HepG2 (cell line): ENCODE measurements around the gene MEGF11. TPM values are rescaled to one million over a fixed set of nuclear protein-coding genes. Genes with fewer than 3 reads are reported as not detected.

Source experiments
- ATAC-seq: fragments of 200-7000 bp; cut with Tn5 transposase; 3 replicates; pipeline ENCODE4 v1.9.1; 2020; ENCODE audit warnings: mild to moderate bottlenecking, moderate library complexity
- BruUV-seq: library from RNA; stranded (reverse); fragments of 400-500 nt; replicated peaks from 2 replicates; lab custom pipeline; 2021; lab: Mats Ljungman, UMichigan
- CTCF ChIA-PET: fragments of 300-600 bp; formaldehyde crosslinking; extraction: SDS; loops from one replicate; lab custom pipeline; 2021; ENCODE audit warnings: low total read pairs, inconsistent platforms, low intra/inter-chr PET ratio; lab: Yijun Ruan, JAX
- POLR2A ChIA-PET: fragments of 350-600 bp; sonication (Branson Sonifier 250); formaldehyde crosslinking; loops from one replicate; lab custom pipeline; 2020; ENCODE audit warnings: antibody characterized with exemption, inconsistent platforms; lab: Yijun Ruan, JAX
- DNase-seq: peaks from one replicate; pipeline ENCODE4 v3.0.0-alpha.2; 2015; ENCODE audit warnings: low spot score
- FAIRE-seq: peaks from 3 replicates; lab custom pipeline; 2011; peaks lifted over from hg19 to GRCh38; lab: Jason Lieb, UNC
- H2AFZ ChIP-seq: one replicate; pipeline ENCODE4 v1.6.1; 2011; ENCODE audit warnings: low read length, inconsistent platforms
- H3K27ac ChIP-seq: fragments of 300-600 bp; 3 replicates; pipeline ENCODE4 v1.8.0; 2011; ENCODE audit warnings: mixed run types, mild to moderate bottlenecking, mixed read lengths, low read length, inconsistent platforms; ENCODE audit not compliant: insufficient read depth; ENCODE audit errors: extremely low read length
- H3K27me3 ChIP-seq, 2 experiments: fragments of 200-600 bp in 1 of 2; 2 replicates in 1 of 2; 3 replicates in 1 of 2; pipeline versions ENCODE4 v1.6.0 to v1.8.0; 2011; ENCODE audit warnings: low read length in 2 of 2, mild to moderate bottlenecking in 2 of 2, moderate library complexity in 2 of 2, inconsistent platforms in 1 of 2; ENCODE audit not compliant: insufficient read depth in 2 of 2, control insufficient read depth in 1 of 2
- H3K36me3 ChIP-seq, 2 experiments: fragments of 200-600 bp in 1 of 2; replicated peaks in 1 of 2; 2 replicates in 1 of 2; 3 replicates in 1 of 2; pipeline versions ENCODE4 v1.5.1 to v1.8.0; 2011; ENCODE audit warnings: low read length in 2 of 2, inconsistent platforms in 1 of 2; ENCODE audit not compliant: insufficient read depth in 2 of 2, control insufficient read depth in 1 of 2
- H3K4me1 ChIP-seq: 2 replicates; pipeline ENCODE4 v1.5.1; 2012; ENCODE audit warnings: low read length, inconsistent platforms; ENCODE audit not compliant: insufficient read depth
- H3K4me2 ChIP-seq: 2 replicates; pipeline ENCODE4 v1.6.0; 2011; ENCODE audit warnings: low read depth, low read length, inconsistent platforms
- H3K4me3 ChIP-seq, 3 experiments: fragments of 200-600 bp in 1 of 3; sonication (generic), shearing (Covaris generic) in 1 of 3; replicated peaks in 1 of 3; 2 replicates each; pipeline ENCODE4 v1.5.1; 2011 to 2016; ENCODE audit warnings: low read length in 3 of 3, inconsistent platforms in 2 of 3, low read depth in 2 of 3, mild to moderate bottlenecking in 2 of 3, control low read depth in 1 of 3, mixed read lengths in 1 of 3; ENCODE audit not compliant: insufficient read depth in 1 of 3
- H3K79me2 ChIP-seq: one replicate; pipeline ENCODE4 v1.6.1; 2011; ENCODE audit warnings: low read length, inconsistent platforms; ENCODE audit not compliant: insufficient read depth
- H3K9ac ChIP-seq: 2 replicates; pipeline ENCODE4 v1.6.0; 2011; ENCODE audit warnings: mild to moderate bottlenecking, low read depth, low read length, inconsistent platforms; ENCODE audit not compliant: insufficient read depth
- H3K9me3 ChIP-seq: 2 replicates; pipeline ENCODE4 v1.5.1; 2012; ENCODE audit warnings: mild to moderate bottlenecking, low read length
- H4K20me1 ChIP-seq: 2 replicates; pipeline ENCODE4 v1.6.0; 2011; ENCODE audit warnings: inconsistent platforms, mild to moderate bottlenecking, low read length, moderate library complexity; ENCODE audit not compliant: insufficient read depth
- BATF2 ChIP-seq: sonication (generic); formaldehyde crosslinking; IDR thresholded peaks from 2 replicates; pipeline ENCODE4 v1.8.0; 2022; ENCODE audit warnings: mild to moderate bottlenecking, missing genetic modification reagents, moderate library complexity
- GATAD2A ChIP-seq: IDR thresholded peaks from 2 replicates; pipeline ENCODE4 v1.6.1; 2016
- MAF1 ChIP-seq: sonication (generic); formaldehyde crosslinking; IDR thresholded peaks from 2 replicates; pipeline ENCODE4 v1.5.0; 2020; ENCODE audit warnings: missing genetic modification reagents, borderline replicate concordance
- MAFG ChIP-seq: sonication (generic); formaldehyde crosslinking; IDR thresholded peaks from 2 replicates; pipeline ENCODE4 v1.5.1; 2020; ENCODE audit warnings: mild to moderate bottlenecking, missing genetic modification reagents
- NBN ChIP-seq: fragments of 450-650 bp; conservative IDR thresholded peaks from 2 replicates; pipeline ENCODE4 v1.6.1; 2017
- SRSF1 ChIP-seq: fragments of 200-400 bp; formaldehyde crosslinking; optimal IDR thresholded peaks from 2 replicates; pipeline ENCODE3; 2017; ENCODE audit warnings: mild to moderate bottlenecking, low read depth, low read length, moderate library complexity
- ZNF547 ChIP-seq: sonication (generic); formaldehyde crosslinking; IDR thresholded peaks from 2 replicates; pipeline ENCODE4 v1.5.1; 2020; ENCODE audit warnings: mild to moderate bottlenecking, missing genetic modification reagents
- WGBS: methylation state at CpG from one replicate; pipeline ENCODE4 v1.1.6; 2017; ENCODE audit warnings: low lambda C conversion rate; 5-methylcytosine and 5-hydroxymethylcytosine counted together
- in situ Hi-C: cut with HindIII; loops from 2 replicates; pipeline ENCODE4 v1.10.0; 2017; ENCODE audit warnings: low pct_unique_long_range_greater_than_20kb; ENCODE audit not compliant: extremely low pct_ligation_motif_present
- intact Hi-C: fragments of 100-400 bp; cut with micrococcal nuclease; formaldehyde crosslinking; loops from one replicate; pipeline ENCODE4 v1.10.0; 2022; ENCODE audit not compliant: unreplicated experiment
- polyA plus RNA-seq, 8 experiments: library from polyadenylated mRNA; depleted of rRNA in 3 of 8; stranded (reverse) in 7 of 8; unstranded in 1 of 8; fragments of >200 nt; fragmentation: Illumina TruSeq in 4 of 8; extraction: Trizol in 4 of 8; gene quantifications; 2 replicates each; pipeline versions ENCODE4 v1.2.1 to v1.2.3, GENCODE V29; 2011 to 2016; ENCODE audit warnings: low read depth in 4 of 8, missing spikeins in 1 of 8, mixed read lengths in 1 of 8; ENCODE audit not compliant: insufficient read depth in 1 of 8
- total RNA-seq, 5 experiments: library from RNA; depleted of rRNA; stranded (reverse); fragments of >200 nt; fragmentation: Illumina TruSeq; extraction: Trizol; gene quantifications; 2 replicates each; pipeline ENCODE4 v1.2.3, GENCODE V29; 2016; ENCODE audit warnings: low read depth in 1 of 5
- TF ChIP-seq, protein P1 (sequence below): sonication (generic); formaldehyde crosslinking; IDR thresholded peaks from 2 replicates; pipeline ENCODE4 v1.4.0; 2020; ENCODE audit warnings: missing genetic modification reagents

Gene MEGF11
- total and polyA plus RNA-seq, 2 of the 13 experiments (the other 11 are each of a cell fraction or from before 2014, with no cell fraction given) = not detected

DNA sequence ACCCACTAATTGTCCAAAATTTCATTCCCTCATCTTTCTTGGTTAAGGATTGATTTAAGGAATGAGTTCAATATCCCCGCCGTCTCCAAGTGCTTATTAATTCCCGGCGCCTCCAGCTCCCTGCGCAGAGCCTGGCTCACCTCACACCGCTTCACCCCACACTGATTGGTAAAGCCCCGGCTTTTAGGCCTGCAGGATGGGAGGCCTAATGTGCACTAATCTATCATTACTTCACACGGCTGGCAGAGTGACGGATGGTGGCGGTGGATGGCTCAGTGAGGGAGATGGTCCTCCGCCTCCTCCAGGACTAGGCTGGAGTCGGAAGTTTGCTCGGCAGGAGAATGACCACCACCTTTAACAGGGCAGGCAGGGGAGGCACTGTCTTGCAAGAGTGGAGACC, 81.7 kb downstream of the MEGF11 start:
- no peak for ATAC-seq
- 62% methylated on average over 7 of the region's 13 CpGs for WGBS
- intact Hi-C loops = no loop called here
- Histone ChIP-seq H4K20me1 (no peaks in the 10 kb centered on the region), H3K9ac (no peak overlapping the region), H3K4me2 (no peak overlapping the region), H3K4me1 (no peaks in the 10 kb centered on the region), H2AFZ (no peak overlapping the region), H3K4me3 (no peak overlapping the region), H3K27me3 (peaks cover 2 to 21% of the 10 kb centered on the region in 2 experiments; a peak in 4 of 5 replicates), H3K36me3 (no peaks in the 10 kb centered on the region), H3K27ac (no peak overlapping the region), H3K79me2 (no peaks in the 10 kb centered on the region), H3K9me3 (no peaks in the 10 kb centered on the region)
- POLR2A ChIA-PET = no interaction called here
- TF ChIP-seq BATF2 (CRISPR knock-in tag) = no peak
- TF ChIP-seq, protein P1, sequence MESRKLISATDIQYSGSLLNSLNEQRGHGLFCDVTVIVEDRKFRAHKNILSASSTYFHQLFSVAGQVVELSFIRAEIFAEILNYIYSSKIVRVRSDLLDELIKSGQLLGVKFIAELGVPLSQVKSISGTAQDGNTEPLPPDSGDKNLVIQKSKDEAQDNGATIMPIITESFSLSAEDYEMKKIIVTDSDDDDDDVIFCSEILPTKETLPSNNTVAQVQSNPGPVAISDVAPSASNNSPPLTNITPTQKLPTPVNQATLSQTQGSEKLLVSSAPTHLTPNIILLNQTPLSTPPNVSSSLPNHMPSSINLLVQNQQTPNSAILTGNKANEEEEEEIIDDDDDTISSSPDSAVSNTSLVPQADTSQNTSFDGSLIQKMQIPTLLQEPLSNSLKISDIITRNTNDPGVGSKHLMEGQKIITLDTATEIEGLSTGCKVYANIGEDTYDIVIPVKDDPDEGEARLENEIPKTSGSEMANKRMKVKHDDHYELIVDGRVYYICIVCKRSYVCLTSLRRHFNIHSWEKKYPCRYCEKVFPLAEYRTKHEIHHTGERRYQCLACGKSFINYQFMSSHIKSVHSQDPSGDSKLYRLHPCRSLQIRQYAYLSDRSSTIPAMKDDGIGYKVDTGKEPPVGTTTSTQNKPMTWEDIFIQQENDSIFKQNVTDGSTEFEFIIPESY = no peak
- no peak for TF ChIP-seq ZNF547 (CRISPR knock-in tag)
- no peak for TF ChIP-seq SRSF1
- no peak for TF ChIP-seq MAFG (CRISPR knock-in tag)
- no peak for TF ChIP-seq MAF1 (CRISPR knock-in tag)
- no peak for TF ChIP-seq NBN
- no peak for TF ChIP-seq GATAD2A
- no peak for FAIRE-seq
- in situ Hi-C loops = no loop called here
- CTCF ChIA-PET = no interaction called here
- no TSS peak for BruUV-seq
- no peak for DNase-seq
